DMS153 treated with DMSO at 0.1 percent for 48 hours (cell line): Measurements from ENCODE around the gene ZGPAT.
A peak's percentile ranks its signal among the peaks of the same experiment; 100 is the strongest.

Experiments used
- DNase-seq: peaks from one replicate; lab custom pipeline; 2025; ENCODE audit not compliant: unreplicated experiment; lab: John Stamatoyannopoulos, UW

Gene ZGPAT

GRCh38 chr20:63733117-63733516 is 25.3 kb downstream of the ZGPAT start:
- no peak for DNase-seq

- no peak for DNase-seq
Measured at GRCh38 chr20:63733579-63734081, 25.8 kb downstream of the ZGPAT start.

- no peak for DNase-seq
Measured at GRCh38 chr20:63734111-63734945, 26.5 kb downstream of the ZGPAT start.

GRCh38 chr20:63734946-63735858 is 27.4 kb downstream of the ZGPAT start:
- no peak for DNase-seq

GRCh38 chr20:63735859-63736718 is 28.2 kb downstream of the ZGPAT start, which contains the start of gene LIME1:
TSS of gene LIME1 (plus strand) at chr20:63736664. CDS start at chr20:63737550, 886 bp downstream.
- DNase-seq: no peak

GRCh38 chr20:63736893-63737694 is 29.3 kb downstream of the ZGPAT start:
- no peak for DNase-seq

GRCh38 chr20:63737695-63737944 is 29.8 kb downstream of the ZGPAT start:
- no peak for DNase-seq

GRCh38 chr20:63737945-63738686 is 30.3 kb downstream of the ZGPAT start:
- DNase-seq: no peak

- DNase-seq: no peak
Measured at GRCh38 chr20:63738687-63739129, 30.9 kb downstream of the ZGPAT start.

GRCh38 chr20:63739130-63740069 is 31.6 kb downstream of the ZGPAT start, which contains the start of gene SLC2A4RG:
TSS of gene SLC2A4RG (plus strand) at chr20:63739776. CDS start at chr20:63739913, 137 bp downstream.
- DNase-seq: peak; percentile 33

- no peak for DNase-seq
Measured at GRCh38 chr20:63740070-63740626, 32.3 kb downstream of the ZGPAT start.

GRCh38 chr20:63740627-63741353 is 33.0 kb downstream of the ZGPAT start:
- DNase-seq: peak; percentile 64

- no peak for DNase-seq
Measured at GRCh38 chr20:63741354-63741675, 33.5 kb downstream of the ZGPAT start.

GRCh38 chr20:63741676-63742380 is 34.0 kb downstream of the ZGPAT start:
- no peak for DNase-seq

- DNase-seq: no peak
Measured at GRCh38 chr20:63742381-63743024, 34.7 kb downstream of the ZGPAT start.
